Type B pancreatic cell (in vitro differentiated cells): Measurements from ENCODE around the gene PML. TPM values are rescaled to one million over a fixed set of nuclear protein-coding genes. Genes with fewer than 3 reads are reported as not detected.

Source experiments
- DNase-seq: peaks from one replicate; pipeline ENCODE4 v3.0.0; 2021; ENCODE audit warnings: mixed read lengths; ENCODE audit not compliant: unreplicated experiment; ENCODE audit errors: extremely low spot score
- H3K27ac Mint-ChIP-seq: 2 replicates; pipeline ENCODE4 v1.8.0; 2021; ENCODE audit warnings: mild to moderate bottlenecking, mixed read lengths
- H3K27me3 Mint-ChIP-seq: 2 replicates; pipeline ENCODE4 v1.8.0; 2021; ENCODE audit warnings: mixed read lengths
- H3K36me3 Mint-ChIP-seq: 2 replicates; pipeline ENCODE4 v1.8.0; 2021; ENCODE audit warnings: mixed read lengths
- H3K4me1 Mint-ChIP-seq: one replicate; pipeline ENCODE4 v1.8.0; 2021; ENCODE audit warnings: mixed read lengths; ENCODE audit not compliant: unreplicated experiment
- H3K4me3 Mint-ChIP-seq: 2 replicates; pipeline ENCODE4 v1.8.0; 2021; ENCODE audit warnings: mild to moderate bottlenecking, mixed read lengths
- H3K9me3 Mint-ChIP-seq: 2 replicates; pipeline ENCODE4 v1.8.0; 2021; ENCODE audit warnings: mixed read lengths
- total RNA-seq: library from RNA; stranded (reverse); gene quantifications from 2 replicates; pipeline ENCODE4 v1.2.1, GENCODE V29; 2021; ENCODE audit warnings: low replicate concordance
- TF ChIP-seq, protein P1 (sequence below): fragments of 200-600 bp; sonication (generic); conservative IDR thresholded peaks from 2 replicates; pipeline ENCODE4 v1.5.0; 2021; ENCODE audit warnings: antibody characterized with exemption, mild to moderate bottlenecking

PML gene
- total RNA-seq, 1 donor from 2014 or later = 29.8 TPM

DNA sequence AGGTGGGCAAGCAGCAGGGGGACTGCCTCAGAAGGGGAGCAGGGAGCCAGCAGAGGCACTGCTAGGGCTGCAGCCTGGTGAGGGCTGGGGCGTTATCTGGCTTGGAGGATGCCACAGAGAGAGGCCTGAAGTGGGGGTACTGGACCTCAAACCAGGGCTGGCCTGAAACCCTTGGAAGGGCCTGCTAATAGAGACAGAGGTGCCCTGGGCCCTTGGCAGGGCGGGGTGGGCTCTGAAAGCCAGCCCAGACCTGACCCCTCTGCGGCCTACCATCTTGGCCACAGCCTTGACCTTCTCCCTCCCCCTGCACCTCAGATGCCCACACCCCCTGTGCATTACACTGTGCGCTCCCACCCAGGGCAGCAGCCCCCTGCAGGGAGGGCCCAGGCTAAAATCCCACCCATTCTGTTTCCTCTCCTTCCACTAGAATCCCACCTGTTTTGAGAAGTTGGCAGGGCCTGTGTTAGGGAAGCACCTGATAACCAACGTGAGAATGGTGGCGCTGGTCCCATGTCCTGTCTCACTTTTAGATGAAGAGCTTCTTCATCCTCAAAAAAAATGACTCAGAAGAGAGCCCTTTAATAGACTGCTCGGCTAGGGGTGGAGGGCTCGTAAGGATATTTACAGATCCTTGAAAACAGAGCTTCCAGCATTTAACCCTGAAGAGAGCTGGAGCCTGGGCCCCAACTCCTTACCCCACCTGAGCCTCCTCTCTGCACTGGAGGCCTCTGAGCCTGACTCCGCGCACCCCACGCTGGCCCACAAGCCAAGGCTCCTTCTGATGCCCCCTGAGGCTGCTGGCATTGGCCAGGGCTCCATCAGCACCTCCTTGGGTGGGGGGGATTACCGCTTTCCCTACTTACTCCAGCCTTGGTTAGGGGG is 38.4 kb upstream of the PML start:
- Mint-ChIP-seq H3K4me1 (peaks cover 4% of the 10 kb centered on the region), H3K4me3 (no peak overlapping the region), H3K27me3 (peaks cover 8% of the 10 kb centered on the region), H3K27ac (no peak overlapping the region), H3K36me3 (no peaks in the 10 kb centered on the region), H3K9me3 (no peaks in the 10 kb centered on the region)
- DNase-seq = no peak
- TF ChIP-seq, protein P1, sequence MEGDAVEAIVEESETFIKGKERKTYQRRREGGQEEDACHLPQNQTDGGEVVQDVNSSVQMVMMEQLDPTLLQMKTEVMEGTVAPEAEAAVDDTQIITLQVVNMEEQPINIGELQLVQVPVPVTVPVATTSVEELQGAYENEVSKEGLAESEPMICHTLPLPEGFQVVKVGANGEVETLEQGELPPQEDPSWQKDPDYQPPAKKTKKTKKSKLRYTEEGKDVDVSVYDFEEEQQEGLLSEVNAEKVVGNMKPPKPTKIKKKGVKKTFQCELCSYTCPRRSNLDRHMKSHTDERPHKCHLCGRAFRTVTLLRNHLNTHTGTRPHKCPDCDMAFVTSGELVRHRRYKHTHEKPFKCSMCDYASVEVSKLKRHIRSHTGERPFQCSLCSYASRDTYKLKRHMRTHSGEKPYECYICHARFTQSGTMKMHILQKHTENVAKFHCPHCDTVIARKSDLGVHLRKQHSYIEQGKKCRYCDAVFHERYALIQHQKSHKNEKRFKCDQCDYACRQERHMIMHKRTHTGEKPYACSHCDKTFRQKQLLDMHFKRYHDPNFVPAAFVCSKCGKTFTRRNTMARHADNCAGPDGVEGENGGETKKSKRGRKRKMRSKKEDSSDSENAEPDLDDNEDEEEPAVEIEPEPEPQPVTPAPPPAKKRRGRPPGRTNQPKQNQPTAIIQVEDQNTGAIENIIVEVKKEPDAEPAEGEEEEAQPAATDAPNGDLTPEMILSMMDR = no peak

DNA sequence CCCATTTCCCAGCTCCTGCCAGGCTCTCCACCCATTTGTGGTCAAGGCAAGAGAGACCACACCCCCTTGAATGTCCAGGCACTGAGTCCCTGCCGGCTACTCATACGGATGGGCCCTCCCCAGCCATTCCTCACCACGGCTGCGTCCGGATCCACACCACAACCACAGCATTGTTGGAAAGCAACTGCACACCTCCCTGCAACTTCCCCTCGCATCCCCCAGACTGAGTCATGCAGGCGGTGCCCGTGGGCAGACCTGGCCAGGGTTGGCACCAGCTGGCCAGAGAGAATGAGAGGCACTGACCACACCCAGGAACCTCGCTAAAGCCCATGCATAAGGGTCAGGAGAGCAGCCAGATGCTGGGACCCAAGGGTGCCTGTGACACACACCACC is 37.8 kb upstream of the PML start:
- H3K4me3 Mint-ChIP-seq = no peak overlapping the region
- no peak for DNase-seq
- TF ChIP-seq, protein P1 = no peak

DNA sequence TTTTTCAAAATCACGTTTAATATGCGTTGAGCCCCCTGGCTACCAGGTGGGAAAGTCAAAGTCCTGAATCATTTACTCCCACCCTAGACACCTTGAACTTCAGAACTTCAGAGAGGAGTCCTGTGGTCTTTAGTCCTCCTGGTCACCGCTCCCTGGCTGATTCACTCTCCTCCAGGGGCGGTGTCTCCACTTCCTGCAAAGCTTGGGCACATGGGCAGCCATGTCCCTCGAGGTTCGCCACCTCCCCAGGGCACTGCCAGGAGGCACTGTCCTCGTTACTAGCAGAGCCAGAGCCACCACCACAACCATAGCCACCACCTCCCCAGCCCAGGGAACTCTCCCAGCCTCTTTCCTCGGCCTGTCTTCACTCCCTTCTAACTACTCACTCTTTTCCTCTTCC is 37.2 kb upstream of the PML start:
- Mint-ChIP-seq H3K9me3 (no peaks in the 10 kb centered on the region), H3K4me1 (no peaks in the 10 kb centered on the region), H3K36me3 (no peaks in the 10 kb centered on the region), H3K27ac (no peak overlapping the region), H3K4me3 (no peak overlapping the region), H3K27me3 (peaks cover 8% of the 10 kb centered on the region)
- no peak for DNase-seq
- TF ChIP-seq, protein P1 = no peak

More for the DNA sequence above, 37.8 kb upstream of the PML start:
- H3K4me1 Mint-ChIP-seq = no peaks in the 10 kb centered on the region
- H3K36me3 Mint-ChIP-seq = no peaks in the 10 kb centered on the region
- H3K27me3 Mint-ChIP-seq = peaks cover 8% of the 10 kb centered on the region
- H3K27ac Mint-ChIP-seq = no peak overlapping the region
- no peaks in the 10 kb centered on the region for H3K9me3 Mint-ChIP-seq

DNA sequence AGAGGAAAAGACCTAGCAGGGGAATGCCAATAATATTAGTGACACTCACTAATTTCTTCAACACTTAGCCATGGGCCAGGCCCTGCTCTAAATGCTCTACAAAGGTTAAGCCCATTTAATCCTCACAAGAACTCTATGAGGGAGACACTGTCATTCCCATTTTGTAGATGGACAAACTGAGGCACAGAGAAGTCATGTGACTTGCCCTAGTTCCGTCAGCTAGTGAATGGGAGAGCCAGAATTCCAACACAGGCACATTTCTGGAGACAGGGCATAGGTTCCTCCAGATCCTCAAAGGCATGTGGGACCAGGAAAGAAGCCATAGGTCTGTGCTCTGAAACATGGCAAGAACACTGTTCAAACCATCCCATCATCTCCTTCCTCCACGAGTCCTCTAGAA is 36.7 kb upstream of the PML start:
- no peak for DNase-seq
- TF ChIP-seq, protein P1 = no peak
- Mint-ChIP-seq H3K36me3 (no peaks in the 10 kb centered on the region), H3K27ac (no peak overlapping the region), H3K4me3 (no peak overlapping the region), H3K4me1 (no peaks in the 10 kb centered on the region), H3K27me3 (peaks cover 10% of the 10 kb centered on the region), H3K9me3 (no peaks in the 10 kb centered on the region)

DNA sequence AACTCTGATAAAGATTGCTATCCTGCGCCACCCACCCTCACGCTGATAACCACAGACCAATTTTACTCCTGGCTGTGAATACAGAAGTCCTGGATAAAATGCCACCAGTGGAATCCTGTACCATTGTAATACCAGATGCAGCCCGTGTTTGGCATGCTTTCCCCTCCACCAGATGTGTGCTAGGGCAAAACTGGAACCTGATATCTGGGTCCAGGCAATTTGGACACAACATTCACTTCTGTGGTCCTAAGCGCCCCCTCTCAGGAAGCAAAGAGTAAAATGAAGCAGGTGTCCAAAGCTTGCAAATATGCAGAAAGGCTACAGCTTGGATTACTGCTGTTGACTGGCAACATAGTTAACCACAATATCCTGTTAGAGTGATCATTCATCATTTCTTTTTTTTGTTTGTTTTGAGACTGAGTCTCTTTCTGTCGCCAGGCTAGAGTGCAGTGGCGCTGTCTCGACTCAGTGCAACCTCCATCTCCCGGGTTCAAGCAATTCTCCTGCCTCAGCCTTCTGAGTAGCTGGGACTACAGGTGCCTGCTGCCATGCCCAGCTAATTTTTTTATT is 35.4 kb upstream of the PML start:
- Mint-ChIP-seq H3K27me3 (peaks cover 10% of the 10 kb centered on the region), H3K4me1 (no peaks in the 10 kb centered on the region), H3K27ac (no peak overlapping the region), H3K9me3 (no peaks in the 10 kb centered on the region), H3K36me3 (no peaks in the 10 kb centered on the region), H3K4me3 (no peak overlapping the region)
- TF ChIP-seq, protein P1 = no peak
- DNase-seq = no peak
